ENCODE results near the gene ATG2A.

DNA sequence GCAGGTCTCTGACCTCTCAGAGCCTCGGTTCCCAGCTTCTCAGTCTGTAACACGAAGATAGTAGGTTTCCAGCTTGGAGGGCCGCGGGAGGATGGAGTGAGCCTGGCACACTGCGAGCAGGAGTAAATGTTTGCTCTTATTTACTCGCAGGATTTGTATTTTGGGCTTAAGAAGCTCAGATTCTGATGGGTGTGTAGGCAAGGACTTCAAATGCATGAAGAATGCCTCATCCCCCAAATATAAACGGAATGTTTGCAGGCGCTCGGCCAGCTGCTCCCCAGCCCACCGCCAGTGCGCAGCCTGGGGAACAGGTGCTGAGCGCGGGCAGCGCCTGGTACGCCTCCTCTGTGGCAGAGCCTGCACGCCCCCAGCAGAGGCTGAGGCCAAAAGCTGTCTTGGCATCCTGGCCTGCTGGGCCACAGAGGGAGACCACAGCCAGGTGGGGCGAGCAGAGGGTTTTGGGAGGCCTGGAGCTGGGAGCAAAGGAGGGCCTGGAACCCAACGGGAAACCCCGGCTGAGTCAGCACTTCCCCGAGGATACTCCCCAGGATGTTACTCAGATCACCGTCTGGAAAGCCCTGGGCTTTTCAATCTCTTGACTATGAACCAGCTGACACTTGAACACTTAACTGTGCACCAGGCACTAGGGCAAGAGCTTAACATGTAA, 48.0 kb downstream of the ATG2A start:
- TF ChIP-seq EZH2phosphoT487 (IDR thresholded peaks at IDR 0.05; ENCODE audit: low read length) (no peak), EZH2 (optimal IDR thresholded peaks at IDR 0.05; ENCODE audit: low read depth, low read length) (no peak)
- TF ChIP-seq, protein P1, sequence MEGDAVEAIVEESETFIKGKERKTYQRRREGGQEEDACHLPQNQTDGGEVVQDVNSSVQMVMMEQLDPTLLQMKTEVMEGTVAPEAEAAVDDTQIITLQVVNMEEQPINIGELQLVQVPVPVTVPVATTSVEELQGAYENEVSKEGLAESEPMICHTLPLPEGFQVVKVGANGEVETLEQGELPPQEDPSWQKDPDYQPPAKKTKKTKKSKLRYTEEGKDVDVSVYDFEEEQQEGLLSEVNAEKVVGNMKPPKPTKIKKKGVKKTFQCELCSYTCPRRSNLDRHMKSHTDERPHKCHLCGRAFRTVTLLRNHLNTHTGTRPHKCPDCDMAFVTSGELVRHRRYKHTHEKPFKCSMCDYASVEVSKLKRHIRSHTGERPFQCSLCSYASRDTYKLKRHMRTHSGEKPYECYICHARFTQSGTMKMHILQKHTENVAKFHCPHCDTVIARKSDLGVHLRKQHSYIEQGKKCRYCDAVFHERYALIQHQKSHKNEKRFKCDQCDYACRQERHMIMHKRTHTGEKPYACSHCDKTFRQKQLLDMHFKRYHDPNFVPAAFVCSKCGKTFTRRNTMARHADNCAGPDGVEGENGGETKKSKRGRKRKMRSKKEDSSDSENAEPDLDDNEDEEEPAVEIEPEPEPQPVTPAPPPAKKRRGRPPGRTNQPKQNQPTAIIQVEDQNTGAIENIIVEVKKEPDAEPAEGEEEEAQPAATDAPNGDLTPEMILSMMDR (IDR thresholded peaks at IDR 0.05; ENCODE audit: low read length), result no peak

Data from MM.1S (cell line).